HG02678 (cell line): Measurements from ENCODE around the gene PFKFB2.

ENCODE experiments used
- ATAC-seq: cut with Tn5 transposase; IDR thresholded peaks from one replicate; pipeline ENCODE4 v1.9.1; 2021; ENCODE audit warnings: mild to moderate bottlenecking, moderate library complexity; ENCODE audit not compliant: unreplicated experiment

Gene PFKFB2

DNA sequence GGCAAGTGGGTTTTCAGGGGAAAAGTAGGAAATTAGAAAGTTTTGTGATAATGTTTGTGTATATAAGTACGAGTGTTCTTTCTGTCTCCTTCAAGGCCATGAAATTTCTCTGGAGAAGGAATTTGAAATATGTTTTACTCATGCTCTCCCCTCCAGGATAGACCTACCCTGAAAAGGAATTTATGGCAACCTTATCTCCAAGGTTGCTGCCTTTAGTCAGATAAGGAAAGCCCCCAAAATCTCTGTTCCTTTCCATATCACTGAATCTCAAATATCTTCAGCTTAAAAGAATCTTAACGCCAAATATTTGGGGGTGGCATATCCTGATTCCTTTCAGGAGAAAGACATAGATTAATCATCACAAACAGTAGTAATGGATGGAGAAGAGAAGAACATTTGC lies 35.1 kb downstream of the PFKFB2 start:
- no peak for ATAC-seq

DNA sequence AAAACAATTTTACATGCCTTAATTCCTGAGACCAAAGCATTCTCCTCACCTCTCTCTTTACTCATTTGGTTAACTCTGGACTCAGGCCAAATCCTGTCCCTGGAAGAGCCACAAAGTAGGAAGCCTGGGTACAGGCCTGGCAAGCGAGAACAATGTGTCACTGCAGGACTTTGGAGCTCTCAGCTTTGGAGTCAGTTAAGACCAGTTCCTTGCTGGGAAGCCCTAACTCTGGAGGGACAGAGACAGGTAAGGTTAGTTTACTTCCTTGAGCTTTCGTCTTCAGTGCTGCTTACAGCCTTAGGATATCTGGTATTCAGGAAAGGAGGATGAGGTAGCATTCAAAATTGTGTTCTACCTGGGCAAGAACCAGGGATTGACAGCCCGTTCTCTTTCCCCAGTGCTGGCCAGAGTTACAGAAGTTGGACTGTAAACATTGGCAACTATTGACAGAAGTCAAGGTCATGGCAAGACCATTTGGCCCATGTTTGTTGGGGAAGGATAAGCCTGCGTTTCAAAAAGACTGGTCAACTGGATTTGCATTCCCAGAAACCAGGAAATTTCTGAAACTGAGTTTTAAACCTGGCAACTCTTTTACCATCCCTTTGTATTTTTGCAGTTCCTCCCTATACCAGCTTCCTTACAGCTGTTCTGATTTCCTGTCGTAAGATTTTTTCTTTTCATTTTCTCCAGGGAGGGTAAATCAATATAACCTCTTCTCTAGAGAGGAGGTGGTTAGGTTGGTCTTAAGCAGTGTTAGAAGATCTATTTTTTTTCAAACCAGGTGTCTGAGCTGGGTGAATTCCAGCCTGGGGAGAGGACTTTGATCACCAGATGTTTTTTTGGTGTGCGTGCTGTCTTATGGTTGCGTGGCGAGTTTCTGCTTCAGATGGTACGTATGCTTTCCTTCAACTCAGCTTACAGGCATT lies 35.9 kb downstream of the PFKFB2 start, which contains the start of gene C4BPB:
C4BPB (plus strand) TSS at position 160 of the 926 bp plus-strand sequence; CDS start at position 832, 672 bp downstream.
- peak; percentile 47 for ATAC-seq

DNA sequence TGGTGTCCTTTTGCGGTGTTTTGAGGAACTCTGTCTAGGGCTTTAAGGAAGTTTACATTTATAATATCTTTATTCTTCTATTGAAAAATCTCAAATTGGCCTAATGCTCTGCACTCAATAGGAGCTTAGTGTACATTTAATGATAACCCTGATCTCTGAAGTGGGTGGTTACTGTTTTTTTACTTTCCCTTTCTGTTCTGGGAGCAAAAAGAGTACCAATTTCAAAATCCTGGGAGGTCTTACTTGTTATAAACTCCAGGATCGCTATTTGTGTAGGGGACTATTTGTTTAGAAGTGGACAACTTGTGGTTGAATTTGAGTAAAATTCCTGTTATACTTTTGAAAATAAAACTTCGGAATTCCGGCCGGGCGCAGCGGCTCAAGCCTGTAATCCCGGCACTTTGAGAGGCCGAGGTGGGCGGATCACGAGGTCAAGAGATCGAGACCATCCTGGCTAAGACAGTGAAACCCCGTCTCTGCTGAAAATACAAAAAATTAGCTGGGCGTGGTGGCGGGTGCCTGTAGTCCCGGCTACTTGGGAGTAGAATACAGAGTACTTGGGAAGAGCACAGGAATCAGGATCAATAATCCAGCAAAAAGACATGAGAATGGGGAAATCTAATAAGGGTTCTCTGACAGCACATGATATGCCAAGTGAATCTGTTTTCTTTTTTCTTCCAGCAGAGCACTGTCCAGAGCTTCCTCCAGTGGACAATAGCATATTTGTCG lies 36.7 kb downstream of the PFKFB2 start:
- ATAC-seq = peak; percentile 29

DNA sequence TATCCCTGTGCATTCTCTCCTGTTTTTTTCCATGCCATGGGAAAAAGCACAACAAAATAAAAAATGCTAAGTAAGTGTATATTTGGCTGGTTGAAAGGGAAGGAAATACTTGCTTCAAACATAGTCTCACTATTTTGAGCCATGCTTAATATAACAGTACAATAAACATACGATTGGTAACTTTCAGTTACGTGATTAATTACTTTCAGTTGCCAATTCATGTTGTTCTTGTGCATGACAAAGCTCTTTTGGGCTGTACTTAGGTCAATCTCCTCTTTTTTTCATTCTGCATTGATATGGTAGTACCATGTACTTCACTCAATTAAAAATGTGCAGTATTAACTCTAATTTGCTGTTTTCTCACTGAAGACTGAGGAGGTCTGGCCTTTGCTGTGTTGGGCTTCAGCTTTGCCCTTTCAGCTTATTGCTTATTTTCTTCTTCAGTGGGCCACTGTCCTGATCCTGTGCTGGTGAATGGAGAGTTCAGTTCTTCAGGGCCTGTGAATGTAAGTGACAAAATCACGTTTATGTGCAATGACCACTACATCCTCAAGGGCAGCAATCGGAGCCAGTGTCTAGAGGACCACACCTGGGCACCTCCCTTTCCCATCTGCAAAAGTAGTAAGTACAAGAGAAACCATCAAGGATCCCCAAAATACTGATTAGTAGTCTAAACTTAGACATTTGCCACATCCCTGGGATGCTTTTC lies 38.3 kb downstream of the PFKFB2 start:
- no peak for ATAC-seq

DNA sequence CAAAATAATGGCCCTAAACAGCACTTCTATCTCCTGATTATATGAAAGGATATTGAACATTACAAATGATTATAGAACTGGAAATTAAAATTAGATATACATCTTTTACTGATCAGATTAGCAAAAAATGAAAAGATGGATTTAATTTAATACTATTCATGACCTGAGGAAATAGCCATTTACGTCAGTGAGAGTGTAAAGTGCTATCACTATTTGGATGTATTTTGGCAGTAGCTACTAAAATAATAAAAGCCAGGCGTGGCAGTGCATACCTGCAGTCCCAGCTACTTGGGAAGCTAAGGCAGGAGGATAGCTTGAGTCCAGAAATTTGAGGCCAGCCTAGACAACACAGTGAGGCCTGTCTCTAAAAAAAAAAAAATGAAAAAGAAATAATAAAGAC lies 40.9 kb downstream of the PFKFB2 start:
- ATAC-seq = no peak

DNA sequence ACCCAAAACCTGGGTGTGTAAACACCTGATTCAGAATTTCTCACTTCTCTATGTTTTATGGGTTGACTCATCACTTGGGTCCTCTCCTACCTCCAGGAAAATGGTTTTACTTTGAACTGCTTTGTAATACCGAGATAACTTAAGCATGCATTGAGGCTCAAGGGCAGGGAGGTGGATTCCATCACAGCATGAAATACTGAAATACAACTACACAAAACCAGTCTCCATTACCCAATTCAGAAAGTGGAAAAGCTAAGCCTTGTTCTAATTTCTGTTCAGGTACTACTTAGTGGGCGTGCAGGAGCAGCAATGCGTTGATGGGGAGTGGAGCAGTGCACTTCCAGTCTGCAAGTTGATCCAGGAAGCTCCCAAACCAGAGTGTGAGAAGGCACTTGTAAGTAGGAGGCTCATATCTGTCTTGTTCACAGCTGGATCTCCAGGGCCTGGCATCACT lies 44.8 kb downstream of the PFKFB2 start:
- ATAC-seq = peak; percentile 90

DNA sequence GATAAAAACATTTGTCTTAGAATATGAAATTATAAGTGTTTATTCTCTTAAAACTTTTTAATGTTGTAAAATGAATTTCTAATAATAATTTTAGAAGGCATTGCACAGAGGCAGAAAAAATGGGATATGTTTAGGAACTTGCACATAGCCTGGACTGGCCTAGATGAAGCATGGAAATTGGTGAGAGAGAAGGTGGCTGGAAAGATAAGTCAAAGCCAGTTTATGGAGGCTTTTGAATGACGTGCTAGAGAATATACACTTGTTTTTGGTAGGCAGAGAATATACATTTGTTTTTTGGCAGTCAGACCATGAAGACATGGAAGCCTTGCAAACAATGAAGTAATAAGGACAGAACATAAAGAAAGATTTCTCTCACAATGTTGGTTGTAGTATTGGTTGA lies 48.6 kb downstream of the PFKFB2 start:
- no peak for ATAC-seq

DNA sequence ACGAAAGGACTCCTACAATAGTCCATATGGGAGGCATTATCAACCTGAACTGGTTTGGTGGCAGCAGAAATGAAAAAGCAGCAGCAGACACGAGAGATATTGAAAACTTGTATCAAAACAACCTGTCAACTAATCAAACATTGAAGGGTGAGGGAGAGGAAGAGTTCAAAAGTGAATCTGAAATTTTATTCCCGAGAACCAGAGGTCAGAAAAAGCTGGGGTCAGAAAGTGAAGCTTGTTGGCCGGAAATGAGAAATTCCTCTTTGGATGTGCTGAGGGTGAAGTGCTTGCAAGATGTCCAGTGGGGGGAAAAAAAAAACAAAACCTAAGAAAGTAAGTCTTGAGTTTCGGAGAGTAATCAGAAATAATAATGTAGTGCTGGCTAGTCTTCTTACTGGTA lies 49.1 kb downstream of the PFKFB2 start:
- no peak for ATAC-seq

DNA sequence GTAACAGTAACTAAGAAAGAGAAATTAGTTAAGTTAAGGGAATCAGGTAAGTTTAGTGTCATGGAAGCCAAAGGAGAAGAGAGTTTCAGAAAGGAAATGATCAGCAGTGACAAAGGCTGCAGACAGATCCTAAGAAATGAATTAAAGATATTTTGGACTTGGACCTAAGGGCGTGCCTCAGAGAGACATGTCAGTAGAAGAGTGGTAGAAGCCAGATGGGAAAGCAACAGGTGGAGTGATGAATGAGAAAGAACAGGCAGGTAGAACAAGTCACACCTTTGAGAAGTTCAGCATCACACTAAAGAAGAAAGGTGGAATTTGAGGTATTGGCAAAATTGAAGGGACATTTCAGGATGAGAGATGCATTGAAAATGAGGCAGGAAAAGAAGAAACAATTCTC lies 49.6 kb downstream of the PFKFB2 start:
- no peak for ATAC-seq

DNA sequence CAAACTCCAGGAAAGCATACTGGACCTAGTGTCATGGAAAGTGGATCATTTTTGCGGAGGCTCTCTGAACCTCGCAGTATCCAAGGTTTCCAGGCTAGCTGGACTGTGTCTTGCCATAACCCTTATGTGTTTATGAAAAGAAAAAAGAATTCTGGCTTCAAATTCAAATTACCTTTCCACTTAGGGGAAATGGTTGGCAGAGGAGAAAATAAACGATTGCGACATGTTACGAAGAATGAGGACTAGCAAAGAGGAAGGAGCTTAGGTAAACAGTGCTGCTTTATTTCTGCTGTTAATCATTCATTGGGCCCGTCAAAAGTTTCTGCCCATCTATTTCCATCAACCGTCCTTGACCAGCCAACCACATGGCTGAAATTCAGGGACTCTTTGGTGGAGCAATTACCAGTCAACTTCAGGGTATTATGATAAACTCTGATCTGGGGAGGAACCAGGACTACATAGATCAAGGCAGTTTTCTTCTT lies 50.9 kb downstream of the PFKFB2 start, which contains the start of gene C4BPA:
C4BPA (plus strand) TSS at position 342 of the 482 bp plus-strand sequence. CDS start 8,793 bp downstream, outside the sequence.
- no peak for ATAC-seq

DNA sequence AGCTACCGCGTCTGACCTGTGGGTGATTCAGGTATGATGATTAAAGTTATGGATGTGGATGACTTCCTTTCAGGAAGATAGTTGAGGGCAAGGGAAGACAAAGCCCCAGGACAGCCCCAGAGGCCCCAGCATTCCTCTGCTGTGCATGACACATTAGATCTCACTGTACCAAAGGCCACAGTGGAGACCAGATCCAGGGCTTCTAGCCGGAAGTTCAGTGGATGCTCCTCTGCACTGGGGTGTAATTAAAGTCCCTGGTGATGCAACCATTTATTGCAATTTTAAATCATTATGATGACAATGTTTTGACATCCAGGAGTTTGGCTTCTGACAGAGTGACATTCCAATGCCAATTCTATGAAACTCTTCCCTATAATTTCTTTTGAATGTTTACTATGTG lies 55.9 kb downstream of the PFKFB2 start:
- no peak for ATAC-seq

DNA sequence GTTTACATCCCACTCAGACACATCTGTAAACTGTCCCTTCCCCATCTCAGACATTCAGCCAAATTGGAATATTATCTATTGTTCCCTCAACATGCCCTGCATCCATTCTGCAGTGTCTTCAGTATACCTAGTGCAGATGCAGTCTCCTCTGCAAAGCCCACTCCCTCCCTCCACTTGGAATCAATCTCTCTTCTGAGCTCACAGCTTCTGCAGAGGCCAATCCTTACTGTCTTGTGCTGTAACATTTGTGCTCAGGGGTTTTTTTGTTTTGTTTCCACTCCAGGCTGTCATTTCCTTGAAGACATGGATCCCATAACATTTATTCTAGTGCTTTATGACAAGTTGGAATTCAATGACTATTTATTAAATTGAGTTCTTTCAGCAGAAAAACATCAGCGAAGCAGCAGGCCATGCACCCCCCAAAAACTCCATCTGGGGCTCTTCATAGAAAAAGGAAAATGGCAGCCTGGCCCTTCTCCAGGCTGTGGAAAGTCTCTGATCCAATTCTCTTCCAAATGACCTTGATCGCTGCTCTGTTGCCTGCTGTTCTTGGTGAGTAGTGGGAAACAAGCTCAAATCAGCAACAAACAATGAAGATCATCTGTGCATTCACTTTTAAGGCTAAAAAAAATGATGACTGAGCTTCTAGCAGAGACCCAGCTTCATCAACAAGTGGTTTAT lies 59.7 kb downstream of the PFKFB2 start:
- no peak for ATAC-seq

DNA sequence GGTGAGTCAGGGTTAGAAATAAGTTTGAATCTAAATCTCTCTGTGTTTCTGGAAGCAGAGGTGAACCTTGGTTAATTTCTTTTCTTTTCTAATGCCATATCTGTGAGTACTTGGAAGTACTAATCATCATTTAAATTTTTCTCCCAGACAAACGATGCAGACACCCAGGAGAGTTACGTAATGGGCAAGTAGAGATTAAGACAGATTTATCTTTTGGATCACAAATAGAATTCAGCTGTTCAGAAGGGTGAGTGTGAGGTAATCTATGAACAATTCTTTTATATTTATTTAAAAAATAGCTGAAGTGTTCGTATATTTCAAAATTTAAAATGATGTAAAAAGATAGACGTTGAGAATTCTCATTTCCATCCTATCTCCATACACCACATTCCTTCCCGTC lies 62.2 kb downstream of the PFKFB2 start:
- ATAC-seq = no peak

DNA sequence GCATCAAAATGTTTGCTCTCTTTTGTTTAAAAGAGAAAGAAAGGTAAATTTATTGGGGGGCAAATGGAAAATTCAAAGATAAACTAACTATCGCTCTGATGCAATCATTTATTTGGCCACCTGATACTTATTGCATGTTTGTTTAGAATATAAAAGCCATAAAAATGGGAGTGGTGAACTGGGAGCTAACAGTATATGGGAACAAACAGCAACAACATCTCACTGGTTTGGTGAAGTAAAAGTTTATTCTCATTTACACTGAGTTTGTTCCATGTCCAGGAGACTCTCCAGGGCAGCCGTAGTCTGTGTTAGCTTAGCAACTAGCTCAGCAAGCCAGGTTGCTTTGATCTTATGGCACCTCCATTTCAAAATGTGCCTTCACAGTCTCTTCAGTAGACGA lies 71.3 kb downstream of the PFKFB2 start:
- no peak for ATAC-seq

DNA sequence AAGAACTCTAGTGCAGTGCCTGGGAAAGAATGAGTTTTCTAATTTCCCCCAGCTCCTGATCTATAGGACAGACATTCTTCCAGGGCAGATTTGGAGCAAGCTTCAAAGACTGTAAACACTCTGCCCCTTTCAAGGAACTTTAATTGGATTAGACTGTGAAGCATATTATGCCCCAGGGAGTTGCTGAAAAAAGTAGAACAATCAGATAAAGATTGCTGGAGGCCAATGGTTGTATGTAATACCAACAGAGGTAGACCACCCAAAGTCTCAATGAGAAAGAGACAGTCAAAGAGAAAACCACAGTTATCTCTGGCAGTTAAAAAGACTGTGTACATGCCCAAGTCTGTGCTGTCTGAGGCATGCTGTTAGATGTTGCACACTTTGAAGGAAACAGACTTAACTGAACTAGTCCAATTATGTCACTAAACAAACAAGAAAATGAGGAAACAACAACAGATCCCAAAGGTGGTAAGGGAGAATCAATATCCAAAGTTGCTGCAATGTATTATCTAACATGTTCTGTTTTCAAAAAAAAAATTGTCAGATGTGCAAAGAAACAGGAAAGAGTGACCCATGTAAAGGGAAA lies 75.4 kb downstream of the PFKFB2 start:
- no peak for ATAC-seq

DNA sequence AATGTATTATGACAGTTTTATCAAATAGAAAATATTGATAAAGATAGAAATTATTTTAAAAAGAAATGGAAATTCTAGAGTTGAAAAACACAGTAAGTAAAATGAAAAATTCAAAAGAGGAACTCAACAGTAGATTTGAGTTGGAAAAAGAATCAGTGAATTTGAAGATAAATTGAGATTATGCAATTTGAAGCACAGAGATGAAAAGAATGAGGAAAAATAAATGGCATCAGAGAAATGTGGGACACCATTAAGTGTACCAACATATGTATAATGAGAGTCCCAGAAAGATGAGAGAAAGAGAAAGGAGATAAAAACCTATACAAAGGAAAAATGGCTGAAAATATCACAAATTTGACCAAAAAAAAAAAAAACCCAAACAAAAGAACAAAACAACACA lies 76.0 kb downstream of the PFKFB2 start:
- no peak for ATAC-seq
